Forelimb muscle (tissue), 1 donor: Measurements from ENCODE around the gene CPNE6. TPM values are rescaled to one million over a fixed set of nuclear protein-coding genes. Genes with fewer than 3 reads are reported as not detected.

ENCODE experiments used
- DNase-seq: peaks from one replicate; pipeline ENCODE4 v3.0.0-alpha.2; 2013; ENCODE audit warnings: low read depth
- polyA plus RNA-seq: library from polyadenylated mRNA; unstranded; fragments of 120-200 nt; gene quantifications from one replicate; pipeline ENCODE4 v1.2.1, GENCODE V29; 2013; ENCODE audit not compliant: insufficient read length

Gene CPNE6
- polyA plus RNA-seq, 1 donor, result not detected

- DNase-seq, result no peak
These were observed 16.7 kb upstream of the CPNE6 start for GRCh38 chr14:24054646-24055045.

- no peak for DNase-seq
These were observed 15.2 kb upstream of the CPNE6 start for GRCh38 chr14:24055971-24056799.

GRCh38 chr14:24056800-24057184 is 14.6 kb upstream of the CPNE6 start:
- no peak for DNase-seq

- DNase-seq, result no peak
These were observed 14.1 kb upstream of the CPNE6 start for GRCh38 chr14:24057271-24057670.

- no peak for DNase-seq
These were observed 13.5 kb upstream of the CPNE6 start for GRCh38 chr14:24057867-24058259.

- peak; percentile 58 for DNase-seq
These were observed 13.0 kb upstream of the CPNE6 start for GRCh38 chr14:24058260-24058950.

GRCh38 chr14:24058951-24059475 is 12.3 kb upstream of the CPNE6 start:
- DNase-seq, result no peak

GRCh38 chr14:24059841-24060388 is 11.4 kb upstream of the CPNE6 start:
- no peak for DNase-seq

- DNase-seq, result no peak
These were observed 10.9 kb upstream of the CPNE6 start for GRCh38 chr14:24060443-24060842.

GRCh38 chr14:24060984-24061913 is 10.1 kb upstream of the CPNE6 start:
- DNase-seq, result no peak

- no peak for DNase-seq
These were observed 9.0 kb upstream of the CPNE6 start for GRCh38 chr14:24062216-24062980.

- no peak for DNase-seq
These were observed 8.0 kb upstream of the CPNE6 start for GRCh38 chr14:24063263-24063836.

GRCh38 chr14:24064091-24064795 is 7.1 kb upstream of the CPNE6 start:
- DNase-seq, result no peak

- DNase-seq, result no peak
These were observed 6.5 kb upstream of the CPNE6 start for GRCh38 chr14:24064856-24065255.

GRCh38 chr14:24065408-24065807 is 6.0 kb upstream of the CPNE6 start:
- DNase-seq, result no peak

GRCh38 chr14:24066496-24067132 is 4.7 kb upstream of the CPNE6 start:
- no peak for DNase-seq

GRCh38 chr14:24067133-24068082 is 4.0 kb upstream of the CPNE6 start:
- DNase-seq, result no peak
